ENCODE results near the gene VIPR1. TPM values are rescaled to one million over a fixed set of nuclear protein-coding genes. Genes with fewer than 3 reads are reported as not detected.

Gene VIPR1
- total and polyA plus RNA-seq, 2 experiments from 2014 or later = not detected

DNA sequence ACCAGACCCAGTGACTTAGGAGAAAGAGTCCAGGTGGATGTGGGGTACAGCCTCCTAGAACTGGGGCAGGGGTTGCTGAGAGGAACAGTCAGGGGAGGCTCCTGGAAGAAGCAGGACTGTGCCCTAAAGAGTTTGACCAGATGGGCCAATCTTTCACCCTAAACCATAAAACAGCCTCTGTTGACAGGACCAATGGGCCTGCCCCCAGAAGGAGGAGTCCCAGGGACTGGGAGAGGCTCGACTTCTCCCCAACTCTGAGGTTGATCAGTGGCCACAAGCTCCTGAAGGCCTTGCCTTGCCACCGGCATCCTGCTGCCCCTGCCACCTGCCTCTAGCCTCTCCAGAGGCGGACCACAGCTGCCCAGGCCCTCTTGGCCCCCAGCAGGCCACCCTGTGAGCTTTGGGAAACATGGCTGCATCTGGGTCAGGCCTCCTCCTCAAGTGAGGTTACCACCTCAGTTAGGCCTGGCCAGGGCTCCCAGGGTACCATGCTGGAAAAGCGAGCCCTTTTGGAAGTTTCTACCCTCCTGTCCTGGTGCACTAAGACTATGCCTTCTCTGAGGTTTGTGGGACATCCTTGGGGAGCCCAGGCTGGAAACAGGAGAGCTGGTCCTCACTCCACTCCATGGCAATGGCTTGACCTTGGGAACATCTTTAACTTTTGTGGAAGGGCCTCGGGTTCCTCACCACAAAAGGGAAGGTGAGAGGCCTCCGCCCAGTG lies 2.8 kb downstream of the VIPR1 start:
- TF ChIP-seq EZH2phosphoT487 (IDR thresholded peaks at IDR 0.05; ENCODE audit: insufficient read depth, low read depth) (no peak), EZH2 (IDR thresholded peaks at IDR 0.05; ENCODE audit: insufficient read depth, poor library complexity, severe bottlenecking) (no peak)
- Histone ChIP-seq H4K20me1 (ENCODE audit: insufficient read depth) (no peaks in the 10 kb centered on the region), H3K9me3 (ENCODE audit: low read depth) (no peaks in the 10 kb centered on the region), H3K4me1 (ENCODE audit: insufficient read depth) (no peaks in the 10 kb centered on the region), H3K4me2 (ENCODE audit: unreplicated experiment) (no peak overlapping the region), H3K9ac (no peak overlapping the region), H3K79me2 (ENCODE audit: insufficient read depth) (no peaks in the 10 kb centered on the region), H3K9me2 (ENCODE audit: insufficient read depth) (no peaks in the 10 kb centered on the region), H3K27ac (no peak overlapping the region), H3K27me3 (replicated peaks; ENCODE audit: insufficient read depth) (peaks cover 58% of the 10 kb centered on the region), H2AFZ (no peak overlapping the region), H3K4me3 (no peak overlapping the region), H3K36me3 (ENCODE audit: low read depth) (no peaks in the 10 kb centered on the region), H3F3A (ENCODE audit: insufficient read depth) (no peaks in the 10 kb centered on the region)
- WGBS, 2 experiments (ENCODE audit: low coverage in 1 of 2, low lambda C conversion rate in 2 of 2, missing lambda C conversion rate in 2 of 2) = 76 to 82% methylated on average over 6 of the region's 6 CpGs
- DNase-seq = no peak
- in situ Hi-C loops (cut with MboI) = no loop called here

DNA sequence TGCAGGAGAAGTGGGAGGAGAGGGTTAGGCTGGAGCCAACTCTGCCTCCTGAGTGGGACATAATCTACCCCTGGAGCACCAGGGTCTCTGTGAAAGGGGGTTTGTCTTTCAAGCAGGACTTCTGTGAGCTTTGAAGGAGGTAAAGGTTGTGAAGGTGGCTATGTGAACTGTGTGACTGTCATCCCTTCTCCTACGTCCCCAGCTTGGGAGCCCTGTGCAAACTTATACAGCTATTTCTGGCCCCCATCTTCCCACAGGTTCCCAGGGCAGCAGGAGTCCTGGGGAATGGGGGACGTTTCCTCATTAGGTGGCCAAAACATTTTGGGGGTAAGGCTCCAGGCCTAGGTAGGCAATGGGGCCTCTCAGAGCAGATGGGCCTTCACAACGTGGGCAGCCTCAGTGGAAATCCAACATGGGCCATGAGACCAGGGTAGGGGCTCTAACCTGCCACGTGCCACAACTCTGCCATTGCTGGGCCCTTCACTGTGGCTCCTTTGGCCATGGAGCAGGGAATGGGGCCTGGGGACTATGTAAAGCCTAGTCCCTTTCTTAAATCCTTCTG lies 3.5 kb downstream of the VIPR1 start:
- no peaks in the 10 kb centered on the region for H3K36me3 ChIP-seq (ENCODE audit: low read depth)
- no peaks in the 10 kb centered on the region for H3K9me2 ChIP-seq (ENCODE audit: insufficient read depth)
- 53 to 67% methylated on average over 4 of the region's 4 CpGs for WGBS, 2 experiments (ENCODE audit: low coverage in 1 of 2, low lambda C conversion rate in 2 of 2, missing lambda C conversion rate in 2 of 2)
- no peak overlapping the region for H3K4me2 ChIP-seq (ENCODE audit: unreplicated experiment)
- no peaks in the 10 kb centered on the region for H3K79me2 ChIP-seq (ENCODE audit: insufficient read depth)
- no peaks in the 10 kb centered on the region for H4K20me1 ChIP-seq (ENCODE audit: insufficient read depth)
- no peak overlapping the region for H3K4me3 ChIP-seq
- H3K9me3 ChIP-seq (ENCODE audit: low read depth) = no peaks in the 10 kb centered on the region
- in situ Hi-C loops (cut with MboI) = no loop called here
- no peak overlapping the region for H3K9ac ChIP-seq
- no peak for DNase-seq
- TF ChIP-seq EZH2 (IDR thresholded peaks at IDR 0.05; ENCODE audit: insufficient read depth, poor library complexity, severe bottlenecking) = no peak
- TF ChIP-seq EZH2phosphoT487 (IDR thresholded peaks at IDR 0.05; ENCODE audit: insufficient read depth, low read depth) = no peak
- no peaks in the 10 kb centered on the region for H3K4me1 ChIP-seq (ENCODE audit: insufficient read depth)
- H2AFZ ChIP-seq = no peak overlapping the region
- H3F3A ChIP-seq (ENCODE audit: insufficient read depth) = no peaks in the 10 kb centered on the region
- H3K27ac ChIP-seq = no peak overlapping the region
- H3K27me3 ChIP-seq (replicated peaks; ENCODE audit: insufficient read depth) = peaks cover 52% of the 10 kb centered on the region

DNA sequence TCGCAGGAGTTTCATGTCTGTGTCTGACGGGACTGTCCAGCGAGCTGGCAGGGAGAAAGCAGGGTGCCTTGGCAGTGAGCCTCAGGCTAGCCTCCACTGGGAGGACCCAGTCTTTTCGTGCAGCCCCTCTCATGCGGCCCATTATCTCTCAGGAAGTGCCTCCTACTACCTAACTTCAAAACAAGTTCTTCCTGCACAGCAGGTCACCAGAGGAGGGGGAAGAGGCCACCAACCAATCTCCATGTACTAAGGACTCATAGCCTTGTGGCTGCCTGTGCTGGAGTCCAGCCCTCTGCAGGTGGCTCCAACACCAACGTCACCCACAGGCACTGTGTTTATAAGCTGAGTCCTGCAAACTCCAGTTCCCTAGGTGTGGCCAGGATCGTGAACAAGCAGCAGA lies 4.8 kb downstream of the VIPR1 start:
- Histone ChIP-seq H3K4me3 (no peak overlapping the region), H3F3A (ENCODE audit: insufficient read depth) (no peaks in the 10 kb centered on the region), H4K20me1 (ENCODE audit: insufficient read depth) (no peaks in the 10 kb centered on the region), H3K9ac (no peak overlapping the region), H3K79me2 (ENCODE audit: insufficient read depth) (no peaks in the 10 kb centered on the region), H3K9me3 (ENCODE audit: low read depth) (no peaks in the 10 kb centered on the region), H3K4me2 (ENCODE audit: unreplicated experiment) (no peak overlapping the region), H3K4me1 (ENCODE audit: insufficient read depth) (no peaks in the 10 kb centered on the region), H3K36me3 (ENCODE audit: low read depth) (no peaks in the 10 kb centered on the region), H3K27me3 (replicated peaks; ENCODE audit: insufficient read depth) (peaks cover 45% of the 10 kb centered on the region), H3K9me2 (ENCODE audit: insufficient read depth) (no peaks in the 10 kb centered on the region), H3K27ac (no peak overlapping the region), H2AFZ (no peak overlapping the region)
- no peak for DNase-seq
- WGBS, 2 experiments (ENCODE audit: low coverage in 1 of 2, low lambda C conversion rate in 2 of 2, missing lambda C conversion rate in 2 of 2) = 41 to 42% methylated on average over 7 of the region's 7 CpGs
- in situ Hi-C loops (cut with MboI) = no loop called here
- TF ChIP-seq EZH2phosphoT487 (IDR thresholded peaks at IDR 0.05; ENCODE audit: insufficient read depth, low read depth) (no peak), EZH2 (IDR thresholded peaks at IDR 0.05; ENCODE audit: insufficient read depth, poor library complexity, severe bottlenecking) (no peak)

DNA sequence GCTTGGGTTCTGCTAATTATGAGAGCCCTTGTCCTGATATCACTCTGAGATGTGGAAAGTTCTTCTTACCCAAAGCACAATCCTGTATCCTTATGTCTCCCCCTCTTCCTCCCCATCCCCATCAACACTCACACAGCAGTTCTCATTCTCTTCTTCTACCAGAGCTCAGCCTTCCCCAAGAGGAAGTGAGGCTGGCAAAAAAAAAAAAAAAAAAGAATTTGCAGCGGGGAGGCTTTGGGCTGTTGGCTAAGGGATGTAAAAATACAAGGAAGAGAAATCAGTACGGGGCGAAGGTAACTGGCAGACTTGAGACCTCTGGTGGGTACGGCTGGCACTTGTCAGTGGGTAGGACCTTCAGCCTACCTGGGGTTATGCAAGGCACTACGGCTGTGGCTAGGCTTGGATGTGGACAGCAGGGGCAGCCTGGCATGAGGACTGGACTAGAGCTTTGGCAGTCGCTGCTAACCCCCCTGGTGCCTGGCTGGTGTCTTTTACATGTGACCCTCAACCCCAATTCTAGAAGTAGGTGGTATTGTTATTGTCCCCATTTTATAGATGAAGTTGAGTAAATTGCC lies 5.4 kb downstream of the VIPR1 start:
- H3K4me2 ChIP-seq (ENCODE audit: unreplicated experiment) = no peak overlapping the region
- H3K27me3 ChIP-seq (replicated peaks; ENCODE audit: insufficient read depth) = peaks cover 45% of the 10 kb centered on the region
- no peak overlapping the region for H3K27ac ChIP-seq
- H3K4me1 ChIP-seq (ENCODE audit: insufficient read depth) = no peaks in the 10 kb centered on the region
- in situ Hi-C loops (cut with MboI) = no loop called here
- DNase-seq = no peak
- no peak overlapping the region for H3K4me3 ChIP-seq
- no peaks in the 10 kb centered on the region for H4K20me1 ChIP-seq (ENCODE audit: insufficient read depth)
- no peaks in the 10 kb centered on the region for H3K9me3 ChIP-seq (ENCODE audit: low read depth)
- no peaks in the 10 kb centered on the region for H3K79me2 ChIP-seq (ENCODE audit: insufficient read depth)
- H3K9me2 ChIP-seq (ENCODE audit: insufficient read depth) = no peaks in the 10 kb centered on the region
- no peak overlapping the region for H3K9ac ChIP-seq
- no peak overlapping the region for H2AFZ ChIP-seq
- H3F3A ChIP-seq (ENCODE audit: insufficient read depth) = no peaks in the 10 kb centered on the region
- H3K36me3 ChIP-seq (ENCODE audit: low read depth) = no peaks in the 10 kb centered on the region
- 57 to 61% methylated on average over 6 of the region's 6 CpGs for WGBS, 2 experiments (ENCODE audit: low coverage in 1 of 2, low lambda C conversion rate in 2 of 2, missing lambda C conversion rate in 2 of 2)
- no peak for TF ChIP-seq EZH2phosphoT487 (IDR thresholded peaks at IDR 0.05; ENCODE audit: insufficient read depth, low read depth)
- no peak for TF ChIP-seq EZH2 (IDR thresholded peaks at IDR 0.05; ENCODE audit: insufficient read depth, poor library complexity, severe bottlenecking)

Measured in GM23248 (cell line).